Endodermal cell (in vitro differentiated cells): Measurements from ENCODE around the gene TP53I3. TPM values are rescaled to one million over a fixed set of nuclear protein-coding genes. Genes with fewer than 3 reads are reported as not detected.

Source experiments
- DNase-seq: peaks from one replicate; pipeline ENCODE4 v3.0.0-alpha.2; 2017
- H3K27ac ChIP-seq: 2 replicates; pipeline ENCODE4 v1.5.1; 2013; ENCODE audit warnings: mild to moderate bottlenecking, low read depth, low read length, moderate library complexity
- H3K27me3 ChIP-seq: 2 replicates; pipeline ENCODE4 v1.6.1; 2013; ENCODE audit warnings: mild to moderate bottlenecking, low read length, moderate library complexity; ENCODE audit not compliant: insufficient read depth, control insufficient read depth, poor library complexity, severe bottlenecking
- H3K36me3 ChIP-seq: 2 replicates; pipeline ENCODE4 v1.7.0; 2013; ENCODE audit warnings: mild to moderate bottlenecking, low read length, moderate library complexity; ENCODE audit not compliant: control insufficient read depth, insufficient read depth
- H3K4me1 ChIP-seq: one replicate; pipeline ENCODE4 v1.7.0; 2013; ENCODE audit warnings: low read length; ENCODE audit not compliant: control insufficient read depth, insufficient read depth
- H3K4me3 ChIP-seq: 2 replicates; pipeline ENCODE4 v1.5.1; 2013; ENCODE audit warnings: mild to moderate bottlenecking, low read length, moderate library complexity
- H3K9ac ChIP-seq: 2 replicates; pipeline ENCODE4 v1.6.1; 2013; ENCODE audit warnings: mild to moderate bottlenecking, low read length, moderate library complexity; ENCODE audit not compliant: poor library complexity, severe bottlenecking; ENCODE audit errors: extremely low read depth
- H3K9me3 ChIP-seq: 2 replicates; pipeline ENCODE4 v1.6.1; 2013; ENCODE audit warnings: mild to moderate bottlenecking, low read length, moderate library complexity; ENCODE audit not compliant: control insufficient read depth
- H3K27ac Mint-ChIP-seq: 2 replicates; pipeline ENCODE4 v1.8.0; 2020; ENCODE audit warnings: mixed read lengths
- H3K27me3 Mint-ChIP-seq: 2 replicates; pipeline ENCODE4 v1.8.0; 2021; ENCODE audit warnings: mild to moderate bottlenecking, mixed read lengths; ENCODE audit not compliant: insufficient read depth
- H3K36me3 Mint-ChIP-seq: 2 replicates; pipeline ENCODE4 v1.8.0; 2020; ENCODE audit warnings: low read depth, mixed read lengths
- H3K4me1 Mint-ChIP-seq: 2 replicates; pipeline ENCODE4 v1.8.0; 2020; ENCODE audit warnings: mixed read lengths
- H3K4me3 Mint-ChIP-seq: 2 replicates; pipeline ENCODE4 v1.8.0; 2020; ENCODE audit warnings: mild to moderate bottlenecking, moderate library complexity, mixed read lengths
- H3K9me3 Mint-ChIP-seq: 2 replicates; pipeline ENCODE4 v1.8.0; 2020; ENCODE audit warnings: mild to moderate bottlenecking, mixed read lengths
- CTCF ChIP-seq: fragments of 200-600 bp; sonication (generic); conservative IDR thresholded peaks from 2 replicates; pipeline ENCODE4 v1.5.0; 2021; ENCODE audit warnings: antibody characterized with exemption, mild to moderate bottlenecking
- WGBS, 2 experiments: methylation state at CpG; one replicate each; pipeline versions ENCODE4 v1.1.5 to v1.1.7; 2013; ENCODE audit warnings: missing lambda C conversion rate in 2 of 2, mixed read lengths in 1 of 2; ENCODE audit not compliant: insufficient coverage in 1 of 2, insufficient read length in 1 of 2; 5-methylcytosine and 5-hydroxymethylcytosine counted together
- total RNA-seq, 2 donors: library from RNA; stranded (reverse); fragmentation: NEBNext Ultra II Directional in 1 of 2; extraction: Animal tissue kit (Norgen Biotek cat#: 25700) in 1 of 2; gene quantifications; 2 replicates in 1 of 2; 3 replicates in 1 of 2; pipeline ENCODE4 v1.2.1, GENCODE V29; 2021

TP53I3 gene
- total RNA-seq, 2 donors from 2014 or later: 11.6 to 23.2 TPM

- Histone ChIP-seq H3K4me1 (no peaks in the 10 kb centered on the region), H3K9me3 (no peaks in the 10 kb centered on the region), H3K9ac (no peak overlapping the region), H3K27me3 (no peaks in the 10 kb centered on the region), H3K27ac (no peak overlapping the region), H3K36me3 (no peaks in the 10 kb centered on the region), H3K4me3 (no peak overlapping the region)
- no peaks in the 10 kb centered on the region for H3K36me3 Mint-ChIP-seq
- H3K4me1 Mint-ChIP-seq: peaks cover 4% of the 10 kb centered on the region
- H3K9me3 Mint-ChIP-seq: peaks cover 17% of the 10 kb centered on the region
- DNase-seq: no peak
- WGBS, 2 experiments: 46% methylated on average over 2 of the region's 2 CpGs; no CpG with 5 or more reads in 1 of the 2 experiments
- H3K27me3 Mint-ChIP-seq: peaks cover 4% of the 10 kb centered on the region
- H3K4me3 Mint-ChIP-seq: no peak overlapping the region
- H3K27ac Mint-ChIP-seq: no peak overlapping the region
- no peak for TF ChIP-seq CTCF
Measured at GRCh38 chr2:24105816-24106215, 21.2 kb upstream of the TP53I3 start.

- TF ChIP-seq CTCF: no peak
- H3K4me3 Mint-ChIP-seq: no peak overlapping the region
- Histone ChIP-seq H3K9ac (no peak overlapping the region), H3K4me3 (no peak overlapping the region), H3K36me3 (no peaks in the 10 kb centered on the region), H3K9me3 (no peaks in the 10 kb centered on the region), H3K27me3 (no peaks in the 10 kb centered on the region), H3K27ac (no peak overlapping the region), H3K4me1 (no peaks in the 10 kb centered on the region)
- H3K36me3 Mint-ChIP-seq: no peaks in the 10 kb centered on the region
- no peak for DNase-seq
- peaks cover 4% of the 10 kb centered on the region for H3K4me1 Mint-ChIP-seq
- 86 to 100% methylated on average over 4 of the region's 4 CpGs for WGBS, 2 experiments
- no peak overlapping the region for H3K27ac Mint-ChIP-seq
- H3K27me3 Mint-ChIP-seq: peaks cover 4% of the 10 kb centered on the region
- peaks cover 19% of the 10 kb centered on the region for H3K9me3 Mint-ChIP-seq
Measured at GRCh38 chr2:24104906-24105305, 20.3 kb upstream of the TP53I3 start.

- Mint-ChIP-seq H3K27me3 (peaks cover 10% of the 10 kb centered on the region), H3K9me3 (peaks cover 19% of the 10 kb centered on the region), H3K4me1 (peaks cover 4% of the 10 kb centered on the region), H3K27ac (no peak overlapping the region), H3K4me3 (no peak overlapping the region), H3K36me3 (no peaks in the 10 kb centered on the region)
- WGBS, 2 experiments: 83 to 85% methylated on average over 5 to 8 of the region's 8 CpGs
- H3K9ac ChIP-seq: no peak overlapping the region
- H3K4me1 ChIP-seq: no peaks in the 10 kb centered on the region
- no peaks in the 10 kb centered on the region for H3K27me3 ChIP-seq
- H3K27ac ChIP-seq: no peak overlapping the region
- no peaks in the 10 kb centered on the region for H3K36me3 ChIP-seq
- no peak for TF ChIP-seq CTCF
- no peak overlapping the region for H3K4me3 ChIP-seq
- H3K9me3 ChIP-seq: no peaks in the 10 kb centered on the region
- no peak for DNase-seq
Measured at GRCh38 chr2:24104110-24104650, 19.5 kb upstream of the TP53I3 start.
